Stimulated activated CD8-positive, alpha-beta memory T cell treated with anti-CD3 and anti-CD28 coated beads, Interleukin-12 subunit alpha, Interleukin-12 subunit beta, amount 100 ng/mL, for 1 hour (primary cell): Measurements from ENCODE around the gene STAT5A.
"Not testable (repeated sequence)": the region's sequence is repeated elsewhere in the genome, so short reads cannot be mapped to it uniquely, and the experiment has no call there.

Experiments
- DNase-seq: peaks from one replicate; pipeline ENCODE4 v3.0.0-alpha.2; 2020; ENCODE audit warnings: low read depth

STAT5A gene

GRCh38 chr17:42287977-42288802 lies at the start of gene STAT5A:
TSS of gene STAT5A (plus strand) at chr17:42288498. CDS start at chr17:42289412, 914 bp downstream.
- peak; percentile 50 for DNase-seq

- not testable (repeated sequence) for DNase-seq
Measured at GRCh38 chr17:42239576-42239975, 48.7 kb upstream of the STAT5A start.

- DNase-seq = no peak
Measured at GRCh38 chr17:42240201-42240600, 48.1 kb upstream of the STAT5A start.

GRCh38 chr17:42240863-42241262 lies 47.4 kb upstream of the STAT5A start:
- not testable (repeated sequence) for DNase-seq

- DNase-seq = no peak
Measured at GRCh38 chr17:42241871-42242270, 46.4 kb upstream of the STAT5A start.

GRCh38 chr17:42243493-42243982 lies 44.8 kb upstream of the STAT5A start:
- DNase-seq = no peak

GRCh38 chr17:42244116-42244515 lies 44.2 kb upstream of the STAT5A start:
- DNase-seq = not testable (repeated sequence)

GRCh38 chr17:42245183-42245582 lies 43.1 kb upstream of the STAT5A start:
- not testable (repeated sequence) for DNase-seq

GRCh38 chr17:42246515-42246914 lies 41.8 kb upstream of the STAT5A start:
- DNase-seq = no peak

- DNase-seq = no peak
Measured at GRCh38 chr17:42247734-42248133, 40.6 kb upstream of the STAT5A start.

- peak; percentile 62 for DNase-seq
Measured at GRCh38 chr17:42248351-42249179, 39.7 kb upstream of the STAT5A start.

GRCh38 chr17:42249681-42250446 lies 38.4 kb upstream of the STAT5A start:
- no peak for DNase-seq

GRCh38 chr17:42251115-42251514 lies 37.2 kb upstream of the STAT5A start:
- DNase-seq = no peak

- no peak for DNase-seq
Measured at GRCh38 chr17:42252597-42253550, 35.4 kb upstream of the STAT5A start.

- no peak for DNase-seq
Measured at GRCh38 chr17:42253578-42253977, 34.7 kb upstream of the STAT5A start.

GRCh38 chr17:42255445-42255844 lies 32.9 kb upstream of the STAT5A start:
- no peak for DNase-seq

- DNase-seq = no peak
Measured at GRCh38 chr17:42260318-42260717, 28.0 kb upstream of the STAT5A start.

- not testable (repeated sequence) for DNase-seq
Measured at GRCh38 chr17:42264366-42264765, 23.9 kb upstream of the STAT5A start.

GRCh38 chr17:42266462-42266861 lies 21.8 kb upstream of the STAT5A start:
- no peak for DNase-seq

- DNase-seq = no peak
Measured at GRCh38 chr17:42266918-42267766, 21.2 kb upstream of the STAT5A start.
